ENCODE results near the gene MAD1L1. TPM values are rescaled to one million over a fixed set of nuclear protein-coding genes. Genes with fewer than 3 reads are reported as not detected.
A peak's percentile ranks its signal among the peaks of the same experiment; 100 is the strongest.

MAD1L1 gene
- polyA plus RNA-seq, 6 donors from 2014 or later: 109 to 209 (median 158) TPM

DNA sequence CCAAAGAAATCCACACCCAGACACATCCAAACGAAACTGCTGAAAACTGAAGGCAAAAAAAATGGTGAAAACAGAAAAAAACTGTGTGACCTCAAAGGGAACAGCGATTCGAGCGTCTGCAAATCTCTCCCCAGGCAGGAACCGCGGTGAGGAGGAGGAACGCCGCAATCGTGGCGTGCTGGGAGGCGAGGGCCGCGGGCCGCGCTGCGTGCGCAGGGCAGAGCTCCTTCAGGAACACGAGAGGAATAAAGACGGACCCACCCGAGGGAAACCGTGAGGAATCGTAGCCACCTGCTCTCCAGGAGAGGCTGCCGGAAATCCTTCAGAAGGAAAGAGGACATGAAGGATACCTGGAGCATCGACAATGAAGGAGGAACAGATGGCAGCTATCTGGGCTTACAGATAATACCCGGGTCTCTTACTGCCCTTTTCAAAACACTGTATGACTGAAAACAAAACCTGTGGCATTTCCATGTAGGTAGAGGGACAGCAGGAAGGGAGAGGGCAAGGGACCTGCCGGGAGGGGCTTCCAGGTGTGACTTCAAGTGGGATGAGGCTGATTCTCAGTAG lies 266.0 kb downstream of the MAD1L1 start:
- Mint-ChIP-seq H3K27ac (peak overlapping the region; percentile 90 to 98 (median 95)), H3K9me3 (peaks cover 0 to 10% (median 6%) of the 10 kb centered on the region in 7 donors), H3K4me3 (peak overlapping the region in 3 of 8 donors; percentile 41 to 60 (median 58)), H3K4me1 (peaks cover 24 to 43% (median 28%) of the 10 kb centered on the region in 3 donors), H3K36me3 (peaks cover 13 to 23% of the 10 kb centered on the region in 2 donors), H3K27me3 (no peaks in the 10 kb centered on the region)
- no peak for DNase-seq
- ATAC-seq (ENCODE audit: low read depth in 2 of 2): no peak

DNA sequence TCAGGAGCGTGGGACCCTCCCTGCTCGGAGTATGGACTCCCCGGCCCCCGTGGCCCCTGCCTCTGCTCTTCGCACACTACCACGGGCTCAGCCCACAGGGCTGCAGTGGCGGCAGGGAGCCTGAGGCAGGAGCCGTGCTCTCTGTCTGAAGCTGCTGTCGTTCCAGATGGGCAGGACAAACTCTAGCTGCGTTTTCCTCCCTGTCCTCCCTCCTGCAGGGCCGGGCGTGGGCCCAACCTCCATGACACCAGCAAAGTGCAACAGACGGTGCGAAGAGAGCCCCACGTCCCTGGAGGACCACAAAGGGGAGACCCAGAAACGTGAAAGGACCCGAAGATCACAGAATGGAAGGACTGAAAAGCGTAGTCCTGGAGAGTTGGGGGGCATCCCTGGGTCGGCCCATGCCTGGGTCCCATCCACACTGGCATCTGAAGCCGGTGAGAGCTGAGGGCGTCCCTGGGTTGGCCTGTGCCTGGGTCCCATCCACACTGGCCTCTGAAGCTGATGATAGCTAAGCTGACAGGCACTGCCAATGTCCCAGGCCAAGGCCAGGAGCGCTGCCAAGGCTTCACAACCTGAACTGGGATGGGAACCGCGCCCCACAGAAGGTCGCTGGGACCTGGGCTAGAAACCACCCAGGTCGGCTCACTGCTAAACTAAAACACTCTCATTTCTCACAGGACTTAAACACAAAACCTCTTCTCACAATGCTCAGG lies 267.0 kb downstream of the MAD1L1 start:
- Mint-ChIP-seq H3K27ac (peak overlapping the region in 4 of 6 donors; percentile 12 to 82 (median 66)), H3K4me3 (peak overlapping the region in 1 of 8 donors; percentile 30), H3K36me3 (peaks cover 22 to 33% of the 10 kb centered on the region in 2 donors), H3K27me3 (no peaks in the 10 kb centered on the region), H3K9me3 (peaks cover 0 to 17% (median 10%) of the 10 kb centered on the region in 7 donors), H3K4me1 (peaks cover 24 to 37% (median 28%) of the 10 kb centered on the region in 3 donors)
- no peak for DNase-seq
- ATAC-seq (ENCODE audit: low read depth in 2 of 2): no peak

DNA sequence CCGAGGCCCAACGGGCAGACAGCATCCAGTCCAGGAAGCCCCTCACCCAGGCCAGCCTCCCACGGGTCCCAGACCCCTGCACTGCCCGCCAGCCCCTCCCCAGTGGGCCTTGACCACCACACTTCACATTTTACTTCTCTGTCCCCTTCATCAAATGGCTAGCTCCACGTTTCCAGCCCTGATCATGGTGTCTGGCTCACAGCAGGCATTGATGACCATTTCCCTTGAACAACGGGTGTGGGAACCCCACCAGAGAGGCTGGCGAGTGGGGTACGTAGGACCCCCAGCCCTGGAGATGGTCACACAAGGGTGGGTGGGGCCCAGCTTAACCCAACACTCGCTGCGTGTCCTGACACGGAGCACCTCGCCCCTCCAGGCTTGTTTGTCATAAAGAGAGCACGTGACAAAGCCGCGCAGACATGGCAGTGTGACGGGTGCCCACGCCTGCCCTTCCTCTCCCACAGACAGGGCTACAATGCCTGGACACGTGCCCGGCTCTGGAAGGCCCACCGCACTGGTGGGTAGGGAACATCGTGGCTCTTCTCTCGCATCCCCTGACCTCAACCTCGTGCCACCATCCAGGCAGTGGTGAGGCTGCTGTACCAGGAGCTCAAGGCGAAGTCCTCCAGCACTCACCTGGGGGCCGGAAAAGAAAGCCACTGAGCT lies 267.7 kb downstream of the MAD1L1 start:
- peak overlapping the region in 3 of 6 donors; percentile 26 to 44 (median 26) for H3K27ac Mint-ChIP-seq
- no peak for ATAC-seq (ENCODE audit: low read depth in 2 of 2)
- peak overlapping the region in 1 of 8 donors; percentile 52 for H3K4me3 Mint-ChIP-seq
- no peak for DNase-seq
- peaks cover 0 to 17% (median 10%) of the 10 kb centered on the region in 7 donors for H3K9me3 Mint-ChIP-seq
- H3K36me3 Mint-ChIP-seq: peaks cover 27 to 40% of the 10 kb centered on the region in 2 donors
- peaks cover 23 to 33% (median 27%) of the 10 kb centered on the region in 3 donors for H3K4me1 Mint-ChIP-seq
- no peaks in the 10 kb centered on the region for H3K27me3 Mint-ChIP-seq

GRCh38 chr7:1964211-1964912 lies 268.4 kb downstream of the MAD1L1 start:
- Mint-ChIP-seq H3K4me3 (peak overlapping the region in 2 of 8 donors; percentile 31 to 65), H3K36me3 (peaks cover 27 to 47% of the 10 kb centered on the region in 2 donors), H3K27ac (peak overlapping the region in 4 of 6 donors; percentile 15 to 85 (median 50)), H3K9me3 (peaks cover 0 to 17% (median 10%) of the 10 kb centered on the region in 7 donors), H3K27me3 (no peaks in the 10 kb centered on the region), H3K4me1 (peaks cover 20 to 26% (median 20%) of the 10 kb centered on the region in 3 donors)
- DNase-seq: no peak
- ATAC-seq (ENCODE audit: low read depth in 2 of 2): no peak

- Mint-ChIP-seq H3K4me3 (no peak overlapping the region), H3K27ac (no peak overlapping the region), H3K4me1 (peaks cover 19 to 25% (median 19%) of the 10 kb centered on the region in 3 donors), H3K36me3 (peaks cover 28 to 51% of the 10 kb centered on the region in 2 donors), H3K9me3 (peaks cover 1 to 18% (median 10%) of the 10 kb centered on the region in 7 donors), H3K27me3 (no peaks in the 10 kb centered on the region)
- no peak for ATAC-seq (ENCODE audit: low read depth in 2 of 2)
- no peak for DNase-seq
Observed at GRCh38 chr7:1963575-1963974, 269.2 kb downstream of the MAD1L1 start.

- Mint-ChIP-seq H3K27ac (peak overlapping the region in 5 of 6 donors; percentile 7 to 86 (median 70)), H3K27me3 (no peaks in the 10 kb centered on the region), H3K4me3 (peak overlapping the region in 1 of 8 donors; percentile 60), H3K4me1 (peaks cover 1 to 15% (median 5%) of the 10 kb centered on the region in 3 donors), H3K36me3 (peaks cover 37 to 55% of the 10 kb centered on the region in 2 donors), H3K9me3 (peaks cover 2 to 19% (median 10%) of the 10 kb centered on the region in 7 donors)
- DNase-seq (no peak), ATAC-seq (ENCODE audit: low read depth in 2 of 2) (no peak)
Observed at GRCh38 chr7:1961701-1962276, 271.0 kb downstream of the MAD1L1 start.

GRCh38 chr7:1959305-1959704 lies 273.4 kb downstream of the MAD1L1 start:
- ATAC-seq (ENCODE audit: low read depth in 2 of 2) (no peak), DNase-seq (no peak)
- peaks cover 2 to 19% (median 10%) of the 10 kb centered on the region in 7 donors for H3K9me3 Mint-ChIP-seq
- peaks cover 37 to 55% of the 10 kb centered on the region in 2 donors for H3K36me3 Mint-ChIP-seq
- peak overlapping the region in 2 of 6 donors; percentile 44 to 74 for H3K27ac Mint-ChIP-seq
- no peak overlapping the region for H3K4me3 Mint-ChIP-seq
- H3K4me1 Mint-ChIP-seq: peaks cover 0 to 11% (median 0%) of the 10 kb centered on the region in 3 donors
- H3K27me3 Mint-ChIP-seq: no peaks in the 10 kb centered on the region

- Mint-ChIP-seq H3K9me3 (peaks cover 2 to 19% (median 10%) of the 10 kb centered on the region in 7 donors), H3K27ac (peak overlapping the region in 1 of 6 donors; percentile 7), H3K4me3 (no peak overlapping the region), H3K27me3 (no peaks in the 10 kb centered on the region), H3K36me3 (peaks cover 34 to 53% of the 10 kb centered on the region in 2 donors), H3K4me1 (peaks cover 0 to 14% (median 0%) of the 10 kb centered on the region in 3 donors)
- DNase-seq (no peak), ATAC-seq (ENCODE audit: low read depth in 2 of 2) (no peak)
Observed at GRCh38 chr7:1957471-1958225, 275.1 kb downstream of the MAD1L1 start.

GRCh38 chr7:1956611-1957470 lies 275.9 kb downstream of the MAD1L1 start:
- no peaks in the 10 kb centered on the region for H3K27me3 Mint-ChIP-seq
- ATAC-seq (ENCODE audit: low read depth in 2 of 2): no peak
- H3K4me3 Mint-ChIP-seq: peak overlapping the region in 1 of 8 donors; percentile 82
- H3K9me3 Mint-ChIP-seq: peaks cover 0 to 12% (median 6%) of the 10 kb centered on the region in 7 donors
- H3K4me1 Mint-ChIP-seq: peaks cover 0 to 16% (median under 1%) of the 10 kb centered on the region in 3 donors
- peak overlapping the region in 1 of 6 donors; percentile 66 for H3K27ac Mint-ChIP-seq
- DNase-seq: no peak
- H3K36me3 Mint-ChIP-seq: peaks cover 26 to 45% of the 10 kb centered on the region in 2 donors

GRCh38 chr7:1956141-1956540 lies 276.6 kb downstream of the MAD1L1 start:
- peaks cover 0 to 5% (median 2%) of the 10 kb centered on the region in 7 donors for H3K9me3 Mint-ChIP-seq
- H3K27ac Mint-ChIP-seq: peak overlapping the region in 1 of 6 donors; percentile 66
- H3K4me3 Mint-ChIP-seq: peak overlapping the region in 1 of 8 donors; percentile 82
- H3K36me3 Mint-ChIP-seq: peaks cover 20 to 38% of the 10 kb centered on the region in 2 donors
- H3K27me3 Mint-ChIP-seq: no peaks in the 10 kb centered on the region
- ATAC-seq (ENCODE audit: low read depth in 2 of 2) (no peak), DNase-seq (no peak)
- H3K4me1 Mint-ChIP-seq: peaks cover 4 to 23% (median 8%) of the 10 kb centered on the region in 3 donors

GRCh38 chr7:1954366-1955004 lies 278.3 kb downstream of the MAD1L1 start:
- Mint-ChIP-seq H3K27ac (no peak overlapping the region), H3K4me1 (peaks cover 4 to 27% (median 16%) of the 10 kb centered on the region in 3 donors), H3K4me3 (no peak overlapping the region), H3K36me3 (peaks cover 10 to 22% of the 10 kb centered on the region in 2 donors), H3K9me3 (peaks cover 0 to 4% (median 0%) of the 10 kb centered on the region in 7 donors), H3K27me3 (no peaks in the 10 kb centered on the region)
- DNase-seq (no peak), ATAC-seq (ENCODE audit: low read depth in 2 of 2) (no peak)

Measured in naive B cell (primary cell).